ENCODE measurements around the gene TCF4.

Gene TCF4

GRCh38 chr18:55566456-55566935, 21.5 kb downstream of the TCF4 start:
- POLR2A ChIA-PET: no interaction called here
- no peak for TF ChIP-seq CTCF (IDR thresholded peaks at IDR 0.05; ENCODE audit: control extremely low read depth, extremely low read depth, low read depth, missing control alignments)
- CTCF ChIA-PET: no interaction called here
- no peak for DNase-seq (ENCODE audit: extremely low spot score)

GRCh38 chr18:55559739-55560138, 28.3 kb downstream of the TCF4 start:
- ChIA-PET CTCF (no interaction called here), POLR2A (no interaction called here)
- no peak for TF ChIP-seq CTCF (IDR thresholded peaks at IDR 0.05; ENCODE audit: control extremely low read depth, extremely low read depth, low read depth, missing control alignments)
- DNase-seq (ENCODE audit: extremely low spot score): no peak

GRCh38 chr18:55557211-55557610, 30.8 kb downstream of the TCF4 start:
- CTCF ChIA-PET: no interaction called here
- POLR2A ChIA-PET: no interaction called here
- no peak for DNase-seq (ENCODE audit: extremely low spot score)
- TF ChIP-seq CTCF (IDR thresholded peaks at IDR 0.05; ENCODE audit: control extremely low read depth, extremely low read depth, low read depth, missing control alignments): no peak

- ChIA-PET POLR2A (no interaction called here), CTCF (no interaction called here)
- DNase-seq (ENCODE audit: extremely low spot score): no peak
- TF ChIP-seq CTCF (IDR thresholded peaks at IDR 0.05; ENCODE audit: control extremely low read depth, extremely low read depth, low read depth, missing control alignments): no peak
Measured at GRCh38 chr18:55555395-55556027, 32.5 kb downstream of the TCF4 start.

GRCh38 chr18:55552526-55553189, 35.3 kb downstream of the TCF4 start:
- no peak for TF ChIP-seq CTCF (IDR thresholded peaks at IDR 0.05; ENCODE audit: control extremely low read depth, extremely low read depth, low read depth, missing control alignments)
- no peak for DNase-seq (ENCODE audit: extremely low spot score)
- CTCF ChIA-PET: interaction anchor here (1.4 kb wide), 1 partner anchor 24 kb away, joined by 3 read pairs; no protein-coding TSS in a partner anchor
- POLR2A ChIA-PET: no interaction called here

GRCh38 chr18:55551227-55551626, 36.8 kb downstream of the TCF4 start:
- ChIA-PET POLR2A (no interaction called here), CTCF (no interaction called here)
- no peak for DNase-seq (ENCODE audit: extremely low spot score)
- no peak for TF ChIP-seq CTCF (IDR thresholded peaks at IDR 0.05; ENCODE audit: control extremely low read depth, extremely low read depth, low read depth, missing control alignments)
